DMS53 treated with DMSO at 0.1 percent for 48 hours (cell line): Measurements from ENCODE around the gene C17orf107.
"Not testable (repeated sequence)": the region's sequence is repeated elsewhere in the genome, so short reads cannot be mapped to it uniquely, and the experiment has no call there.

Experiments used
- DNase-seq: peaks from one replicate; lab custom pipeline; 2025; ENCODE audit not compliant: unreplicated experiment; lab: John Stamatoyannopoulos, UW

The C17orf107 gene

GRCh38 chr17:4899341-4900230 lies at the start of gene C17orf107:
TSS of gene C17orf107 (plus strand) at chr17:4899536. CDS start at chr17:4899763, 227 bp downstream.
- DNase-seq, result peak; percentile 13

DNA sequence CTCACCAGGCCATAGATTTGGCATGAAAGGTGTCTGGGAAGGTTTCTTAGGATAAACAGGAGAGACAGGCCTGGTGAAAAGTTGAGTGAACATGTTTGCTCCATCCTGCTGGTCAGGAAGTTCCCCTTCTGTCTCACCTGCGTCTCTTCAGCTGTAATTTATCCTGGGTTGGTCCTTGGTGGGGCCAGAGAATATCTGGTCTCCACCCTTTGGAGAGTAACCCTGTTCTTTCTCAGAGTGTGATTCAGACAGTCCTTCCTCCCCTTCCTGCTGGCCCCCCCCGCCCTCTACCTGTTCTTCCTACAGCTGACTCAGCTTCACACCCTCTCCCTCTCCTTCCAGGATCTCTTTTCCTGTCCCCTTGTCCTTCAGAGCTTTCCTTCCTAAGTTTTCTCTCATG lies 49.1 kb upstream of the C17orf107 start:
- DNase-seq, result no peak

GRCh38 chr17:4851084-4851483 lies 48.3 kb upstream of the C17orf107 start:
- no peak for DNase-seq

DNA sequence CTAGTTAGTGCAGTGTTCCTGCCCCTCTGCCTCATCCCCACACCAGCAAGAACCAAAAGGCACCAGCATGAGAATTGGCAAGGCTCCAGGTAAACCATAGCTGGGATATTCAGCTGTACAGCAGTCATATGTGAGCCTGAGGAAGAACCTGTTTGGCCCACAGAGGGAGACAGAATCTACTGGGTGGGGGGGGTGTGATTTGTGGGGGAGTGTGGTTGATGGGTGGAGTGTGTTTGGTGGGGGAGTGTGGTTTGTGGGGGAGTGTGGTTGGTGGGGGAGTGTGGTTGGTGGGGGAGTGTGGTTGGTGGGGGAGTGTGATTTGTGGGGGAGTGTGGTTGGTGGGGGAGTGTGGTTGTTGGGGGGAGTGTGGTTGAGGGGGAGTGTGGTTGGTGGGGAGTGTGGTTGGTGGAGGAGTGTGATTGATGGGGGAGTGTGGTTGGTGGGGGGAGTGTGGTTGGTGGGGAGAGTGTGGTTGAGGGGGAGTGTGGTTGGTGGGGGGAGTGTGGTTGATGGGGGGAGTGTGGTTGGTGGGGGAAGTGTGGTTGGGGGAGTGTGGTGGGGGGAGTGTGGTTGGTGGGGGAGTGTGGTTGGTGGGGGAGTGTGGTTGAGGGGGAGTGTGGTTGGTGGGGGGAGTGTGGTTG lies 46.6 kb upstream of the C17orf107 start:
- DNase-seq, result no peak

GRCh38 chr17:4853208-4853671 lies 46.1 kb upstream of the C17orf107 start:
- DNase-seq, result no peak

DNA sequence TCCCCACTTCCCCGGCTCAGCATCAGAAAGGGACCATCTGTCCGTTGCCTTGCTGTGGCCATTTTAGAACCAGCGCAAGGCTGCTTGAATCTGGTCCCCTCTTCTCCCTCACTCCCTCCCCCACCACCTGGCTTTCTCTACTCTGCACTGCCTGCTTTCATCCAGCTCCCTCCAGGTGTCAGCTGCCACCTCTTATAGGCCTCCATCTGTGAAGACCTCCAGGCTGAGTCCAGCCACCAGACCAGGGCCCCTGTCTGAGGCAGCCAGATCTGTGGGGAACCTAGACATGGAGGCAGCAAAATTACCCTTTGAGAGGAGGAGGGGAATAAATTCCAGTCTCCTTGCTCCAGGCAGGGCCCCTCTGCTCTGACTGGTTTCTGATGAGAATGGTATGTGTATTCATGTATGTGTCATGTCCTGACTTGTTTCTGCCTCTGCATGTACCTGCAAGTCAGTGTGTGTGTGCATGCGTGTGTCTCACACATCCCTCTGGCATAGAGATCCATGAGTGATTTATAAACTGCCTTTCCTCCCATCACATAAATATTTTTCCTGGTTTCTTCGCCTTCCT lies 45.1 kb upstream of the C17orf107 start:
- no peak for DNase-seq

DNA sequence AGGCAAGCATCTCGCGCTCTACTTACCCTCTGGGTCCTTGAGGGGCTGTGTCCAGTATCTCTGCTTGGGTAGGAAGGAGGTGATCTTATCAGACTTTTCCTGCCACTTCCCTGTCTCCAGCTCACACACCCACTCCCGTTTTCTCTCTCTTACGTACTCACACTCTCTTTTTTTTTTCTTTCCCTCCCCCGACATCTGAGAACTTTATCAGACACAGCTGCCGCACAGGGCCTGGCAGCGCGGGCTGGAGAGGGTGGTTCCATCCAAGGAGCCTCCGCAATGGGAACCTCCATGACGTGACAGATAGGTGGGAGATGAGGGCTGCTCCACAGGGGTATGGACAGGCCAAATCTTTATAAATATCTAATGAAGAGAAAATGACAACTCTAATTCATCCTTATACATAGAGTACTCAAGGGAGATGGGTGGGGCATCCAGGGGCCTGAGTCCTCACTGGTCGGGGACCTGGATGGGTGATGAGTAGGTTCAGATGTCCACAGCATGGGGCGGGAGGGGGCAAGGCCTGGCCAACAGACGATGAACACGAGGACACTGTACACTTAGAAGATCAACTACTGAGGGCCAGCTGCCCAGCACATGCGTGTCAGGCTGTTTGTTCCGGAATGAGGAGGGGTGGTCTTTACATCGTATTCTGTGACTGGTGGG lies 42.9 kb upstream of the C17orf107 start:
- DNase-seq, result no peak

DNA sequence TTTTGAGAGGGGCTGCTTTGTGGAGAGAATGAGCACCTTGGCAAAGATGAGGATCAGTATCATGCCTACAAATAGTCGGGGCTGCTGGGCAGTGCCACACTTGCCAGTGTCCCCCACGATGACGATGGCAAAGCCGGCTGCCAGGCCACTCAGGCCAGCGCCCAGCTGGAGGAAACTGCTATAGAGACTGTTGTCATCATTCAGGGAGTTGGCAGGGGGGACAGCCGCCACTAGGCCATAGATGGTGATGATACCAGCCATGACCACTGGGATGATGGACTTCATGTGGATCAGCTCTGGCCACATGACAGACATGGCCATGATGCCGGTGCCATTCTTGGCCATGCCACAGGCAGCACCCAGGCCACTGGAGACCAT lies 42.4 kb upstream of the C17orf107 start:
- DNase-seq, result no peak

DNA sequence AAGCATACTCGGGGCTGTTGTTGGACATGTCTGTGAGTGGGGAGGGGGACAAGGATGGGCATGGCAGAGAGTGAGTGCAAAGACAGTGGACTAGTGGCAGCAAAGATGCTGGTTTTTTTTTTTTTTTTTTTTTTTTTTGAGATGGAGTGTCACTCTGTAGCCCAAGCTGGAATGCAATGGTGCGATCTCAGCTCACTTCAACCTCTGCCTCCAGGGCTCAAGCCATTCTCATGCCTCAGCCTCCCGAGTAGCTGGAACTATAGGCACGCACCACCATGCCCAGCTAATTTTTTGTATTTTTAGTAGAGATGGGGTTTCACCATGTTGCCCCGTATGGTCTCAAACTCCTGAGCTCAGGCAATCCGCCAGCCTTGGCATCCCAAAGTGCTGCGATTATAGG lies 42.0 kb upstream of the C17orf107 start:
- not testable (repeated sequence) for DNase-seq

DNA sequence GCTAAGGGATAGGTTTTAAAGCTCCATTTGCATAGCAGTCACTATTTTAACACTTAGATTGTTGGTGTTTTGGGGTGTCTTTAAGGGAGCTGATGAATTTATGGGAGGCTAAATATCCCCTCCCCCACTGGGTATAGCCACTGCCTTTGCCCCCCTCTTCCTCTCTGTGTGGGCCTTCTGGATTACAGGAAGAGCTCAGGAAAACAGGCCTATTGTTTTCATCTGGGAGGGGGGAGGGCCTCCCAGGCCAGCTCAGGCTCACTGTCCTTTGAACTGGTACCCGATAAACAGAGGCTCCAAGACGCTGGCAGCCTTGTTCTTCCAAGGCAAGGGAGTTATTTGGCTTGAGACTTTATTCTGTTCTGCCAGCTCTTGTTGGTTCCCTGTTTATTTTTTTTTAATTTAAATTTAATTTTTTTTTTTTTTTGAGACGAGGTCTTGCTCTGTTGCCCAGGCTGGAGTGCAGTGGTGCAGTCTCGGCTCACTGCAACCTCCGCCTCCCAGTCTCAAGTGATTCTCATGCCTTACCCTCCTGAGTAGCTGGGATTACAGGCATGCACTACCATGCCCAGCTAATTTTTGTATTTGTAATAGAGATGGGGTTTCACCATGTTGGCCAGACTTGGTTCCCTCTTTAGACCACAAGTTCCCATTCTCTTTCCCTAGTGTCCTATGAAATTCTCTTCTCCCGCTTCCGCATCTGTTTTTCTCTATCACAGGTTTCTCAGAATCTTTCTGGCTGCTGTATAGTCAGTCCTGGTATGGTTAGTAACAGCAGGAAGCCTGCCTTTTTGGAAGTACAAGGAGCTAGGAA lies 41.1 kb upstream of the C17orf107 start:
- no peak for DNase-seq

GRCh38 chr17:4858882-4859260 lies 40.5 kb upstream of the C17orf107 start:
- DNase-seq, result no peak

DNA sequence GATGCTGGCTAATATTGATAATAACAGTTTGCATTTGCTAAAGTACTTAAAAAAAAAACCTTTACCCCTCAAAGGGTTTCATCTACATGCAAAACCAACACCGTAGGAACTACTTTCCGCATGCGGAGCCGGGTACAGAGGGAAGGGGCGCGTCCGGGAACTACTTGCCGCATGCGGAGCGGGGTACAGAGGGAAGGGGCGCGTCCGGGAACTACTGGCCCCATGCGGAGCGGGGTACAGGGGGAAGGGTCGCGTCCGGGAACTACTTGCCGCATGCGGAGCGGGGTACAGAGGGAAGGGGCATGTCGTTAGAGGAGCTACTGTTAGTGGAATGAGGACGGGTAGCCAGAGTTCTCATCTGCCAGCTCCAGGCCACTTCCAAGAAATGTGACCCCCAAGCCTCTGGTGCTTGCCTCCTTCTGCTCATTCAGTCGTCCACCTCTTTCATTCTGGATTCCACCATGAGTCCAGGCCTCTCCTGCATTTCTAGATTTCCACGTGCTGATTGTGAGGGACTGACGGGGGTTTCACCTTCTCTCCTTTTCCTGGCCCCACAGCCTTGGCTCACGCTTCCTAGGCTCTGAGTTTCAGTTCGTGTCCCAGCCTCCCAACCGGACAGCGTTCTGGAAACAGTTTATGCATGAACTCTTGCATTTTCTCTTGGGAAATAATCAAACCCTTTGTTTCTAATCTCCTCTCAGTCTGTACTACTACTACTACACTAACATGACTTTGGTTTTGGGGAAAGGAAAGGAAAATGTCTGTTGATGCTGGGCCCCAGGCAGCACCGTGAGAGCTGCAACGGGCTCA lies 39.3 kb upstream of the C17orf107 start:
- DNase-seq, result no peak

DNA sequence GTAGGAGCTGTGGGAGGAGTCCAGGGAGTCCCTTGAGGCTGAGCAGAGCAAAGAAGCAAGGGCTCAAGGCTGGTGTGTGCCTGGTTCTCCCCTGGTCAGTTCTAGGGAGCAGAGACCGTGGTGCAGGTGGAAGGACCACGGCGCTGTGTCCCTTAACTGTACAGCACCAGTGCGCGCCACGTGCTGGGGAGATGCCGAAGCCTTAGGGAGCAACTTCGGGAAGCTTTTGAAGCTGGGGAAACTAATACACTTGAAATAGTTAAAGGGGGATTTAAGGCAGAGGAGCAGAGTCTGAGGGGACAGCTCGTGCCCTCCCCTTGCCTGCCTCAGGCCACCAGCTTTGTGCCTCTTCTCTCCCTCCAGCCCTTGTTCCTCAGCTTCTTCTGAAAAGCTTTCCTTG lies 38.7 kb upstream of the C17orf107 start:
- no peak for DNase-seq

DNA sequence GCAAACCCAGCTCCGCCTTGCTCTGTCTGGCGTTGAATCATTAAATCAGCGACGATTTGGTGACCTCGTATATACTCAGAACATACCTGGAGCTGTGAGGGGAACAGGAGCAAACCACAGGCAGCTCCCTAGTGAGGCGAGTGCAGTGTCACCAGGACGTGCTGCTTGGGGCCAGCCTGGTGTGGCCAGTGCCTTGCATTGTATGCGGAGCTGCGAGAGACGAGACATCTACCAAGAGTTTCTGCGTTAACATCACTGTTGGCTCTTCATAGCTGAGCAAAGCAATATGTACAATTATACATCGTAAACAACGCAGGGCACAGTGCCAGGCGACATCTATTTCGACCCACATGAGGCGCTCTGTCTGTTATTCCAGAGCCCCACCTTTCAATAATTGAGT lies 38.3 kb upstream of the C17orf107 start:
- no peak for DNase-seq

GRCh38 chr17:4862720-4863119 lies 36.6 kb upstream of the C17orf107 start:
- no peak for DNase-seq

DNA sequence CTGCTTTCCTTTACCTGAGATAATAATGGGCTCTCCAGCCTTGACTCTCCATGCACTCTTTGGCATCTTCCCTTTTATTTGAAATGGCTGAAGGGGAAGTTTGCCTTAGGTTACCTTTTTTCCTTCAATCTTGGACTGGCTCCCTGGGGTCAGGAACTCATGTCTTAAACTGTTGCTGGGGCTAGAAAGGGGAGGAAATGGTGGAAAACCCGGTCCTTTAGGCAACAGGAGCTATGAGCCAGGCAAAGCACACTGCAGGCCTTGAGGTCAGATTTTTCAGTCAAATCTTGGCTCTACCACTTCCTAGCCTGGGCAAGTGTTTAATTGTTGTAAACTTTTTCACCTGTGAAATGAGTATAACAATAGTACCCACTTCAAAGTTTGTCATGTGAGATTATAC lies 36.0 kb upstream of the C17orf107 start:
- no peak for DNase-seq

DNA sequence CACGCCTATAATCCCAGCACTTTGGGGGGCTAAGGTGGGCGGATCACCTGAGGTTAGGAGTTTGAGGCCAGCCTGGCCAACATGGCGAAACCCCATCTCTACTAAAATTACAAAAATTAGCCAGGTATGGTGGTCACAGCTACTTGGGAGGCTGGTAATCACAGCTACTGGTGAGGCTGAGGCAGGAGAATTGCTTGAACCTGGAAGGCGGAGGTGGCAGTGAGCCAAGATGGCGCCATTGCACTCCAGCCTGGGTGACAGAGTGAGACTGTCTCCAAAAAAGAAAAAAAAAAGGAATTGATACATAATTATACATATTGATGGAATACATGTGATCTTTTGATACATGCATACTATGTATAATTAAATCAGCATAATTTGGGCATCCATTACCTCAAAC lies 31.8 kb upstream of the C17orf107 start:
- DNase-seq, result not testable (repeated sequence)

DNA sequence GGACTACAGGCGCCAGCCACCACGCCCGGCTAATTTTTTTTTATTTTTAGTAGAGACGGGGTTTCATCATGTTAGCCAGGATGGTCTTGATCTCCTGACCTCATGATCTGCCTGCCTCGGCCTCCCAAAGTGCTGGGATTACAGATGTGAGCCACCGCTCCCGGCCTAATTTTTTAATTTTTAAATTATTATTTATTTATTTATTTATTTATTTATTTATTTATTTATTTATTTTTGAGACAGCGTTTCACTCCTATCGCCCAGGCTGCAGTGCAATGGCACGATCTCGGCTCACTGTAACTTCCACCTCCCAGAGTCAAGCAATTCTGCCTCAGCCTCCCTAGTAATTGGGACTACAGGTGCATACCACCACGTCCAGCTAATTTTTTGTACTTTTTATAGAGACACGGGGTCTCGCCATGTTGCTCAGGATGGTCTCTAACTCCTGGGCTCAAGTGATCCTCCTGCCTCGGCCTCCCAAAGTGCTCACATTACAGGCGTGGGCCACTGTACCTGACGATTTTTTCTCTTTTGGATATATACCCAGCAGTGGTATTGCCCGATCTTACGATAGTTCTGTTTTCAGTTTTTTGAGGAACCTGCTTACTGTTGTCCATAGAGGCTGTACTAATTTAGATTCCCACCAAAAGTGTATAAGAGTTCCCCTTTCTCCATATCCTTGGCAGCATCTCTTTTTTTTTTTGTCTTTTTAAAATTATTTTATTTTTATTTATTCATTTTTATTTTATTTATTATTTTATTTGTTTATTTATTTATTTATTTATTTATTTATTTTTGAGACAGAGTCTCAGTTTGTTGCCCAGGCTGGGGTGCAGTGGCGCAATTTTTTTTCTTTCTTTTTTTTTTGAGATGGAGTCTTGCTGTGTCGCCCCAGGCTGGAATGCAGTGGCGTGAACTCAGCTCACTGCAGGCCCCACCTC lies 30.0 kb upstream of the C17orf107 start:
- not testable (repeated sequence) for DNase-seq

DNA sequence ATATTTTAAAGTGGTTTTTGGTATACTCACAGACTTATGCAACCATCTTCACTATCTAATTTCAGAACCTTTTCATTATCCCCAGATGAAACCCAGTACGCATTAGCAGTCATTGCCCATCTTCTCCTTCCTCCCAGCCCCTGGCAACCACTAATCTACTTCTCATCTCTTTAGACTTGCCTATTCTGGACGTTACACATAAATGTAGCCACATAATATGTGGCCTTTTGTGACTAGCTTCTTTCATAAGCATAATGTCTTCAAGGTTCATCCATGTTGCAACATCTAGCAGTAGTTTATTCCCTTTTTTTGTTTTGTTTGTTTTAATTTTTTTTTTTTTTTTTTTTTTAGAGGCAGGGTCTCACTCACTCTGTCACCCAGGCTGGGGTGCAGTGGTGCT lies 28.5 kb upstream of the C17orf107 start:
- no peak for DNase-seq
